GM23338 (cell line): Measurements from ENCODE around the gene CSN2. TPM values are rescaled to one million over a fixed set of nuclear protein-coding genes. Genes with fewer than 3 reads are reported as not detected.

ENCODE experiments used
- CREB1 ChIP-seq: fragments of 250-450 bp; sonication (Bioruptor Pico); IDR thresholded peaks from 2 replicates; pipeline ENCODE4 v1.5.0; 2020; ENCODE audit warnings: low read depth, mild to moderate bottlenecking, moderate library complexity
- ETS1 ChIP-seq: IDR thresholded peaks from 2 replicates; pipeline ENCODE4 v1.6.1; 2016; ENCODE audit warnings: antibody characterized with exemption
- EZH2phosphoT487 ChIP-seq: fragments of 200-600 bp; sonication (generic); IDR thresholded peaks from one replicate; pipeline ENCODE4 v1.8.1; 2018; ENCODE audit warnings: antibody characterized with exemption; ENCODE audit not compliant: unreplicated experiment
- JUNB ChIP-seq: IDR thresholded peaks from one replicate; pipeline ENCODE4 v1.6.1; 2016; ENCODE audit warnings: antibody characterized with exemption; ENCODE audit not compliant: unreplicated experiment
- NANOG ChIP-seq: IDR thresholded peaks from 2 replicates; pipeline ENCODE4 v1.6.1; 2016; ENCODE audit warnings: antibody characterized with exemption, borderline replicate concordance
- POLR2AphosphoS5 ChIP-seq: IDR thresholded peaks from 2 replicates; pipeline ENCODE4 v1.6.1; 2016; ENCODE audit warnings: antibody characterized with exemption, low read depth
- REST ChIP-seq: IDR thresholded peaks from one replicate; pipeline ENCODE4 v1.6.1; 2018; ENCODE audit warnings: antibody characterized with exemption; ENCODE audit not compliant: unreplicated experiment
- STAT1 ChIP-seq: IDR thresholded peaks from one replicate; pipeline ENCODE4 v1.6.1; 2016; ENCODE audit warnings: antibody characterized with exemption; ENCODE audit not compliant: unreplicated experiment
- ZNF114 ChIP-seq: fragments of 250-450 bp; sonication (Bioruptor Pico); IDR thresholded peaks from 2 replicates; pipeline ENCODE4 v1.5.0; 2020; ENCODE audit warnings: mild to moderate bottlenecking, moderate library complexity
- ZNF331 ChIP-seq: fragments of 250-450 bp; sonication (Bioruptor Pico); IDR thresholded peaks from 2 replicates; pipeline ENCODE4 v1.5.0; 2020; ENCODE audit warnings: low read depth, mild to moderate bottlenecking, moderate library complexity
- ZNF462 ChIP-seq: fragments of 250-450 bp; sonication (Bioruptor Pico); IDR thresholded peaks from 2 replicates; pipeline ENCODE4 v1.5.0; 2020; ENCODE audit warnings: mild to moderate bottlenecking, moderate library complexity
- polyA plus RNA-seq: library from polyadenylated mRNA; unstranded; fragments of >200 nt; fragmentation: Nextera tagmentation; extraction: Ambion mirVana; gene quantifications from 2 replicates; pipeline ENCODE4 v1.2.1, GENCODE V29; 2016
- total RNA-seq: library from RNA; depleted of rRNA; stranded (reverse); fragments of >200 nt; shearing (Covaris generic); gene quantifications from 2 replicates; pipeline ENCODE4 v1.2.3, GENCODE V29; 2014

Gene CSN2
- total and polyA plus RNA-seq, 2 experiments from 2014 or later, result not detected

- TF ChIP-seq ZNF462 (no peak), ZNF331 (CRISPR knock-in tag) (no peak), JUNB (no peak), ETS1 (no peak), CREB1 (CRISPR knock-in tag) (no peak), POLR2AphosphoS5 (no peak), EZH2phosphoT487 (no peak), NANOG (no peak), ZNF114 (no peak), REST (no peak), STAT1 (no peak)
Measured at GRCh38 chr4:70000711-70001110, 35.2 kb upstream of the CSN2 start (continued).
